Uterus (tissue), 4 donors: ENCODE measurements around the gene SACS. TPM values are rescaled to one million over a fixed set of nuclear protein-coding genes. Genes with fewer than 3 reads are reported as not detected.

Experiments
- DNase-seq, 2 donors: peaks; one replicate each; pipeline ENCODE4 v3.0.0-alpha.2; 2019 to 2020
- H3K27ac ChIP-seq, 2 donors: fragments of 200-600 bp; sonication (generic); 1 replicate in 1 of 2; 2 replicates in 1 of 2; pipeline ENCODE4 v1.5.1; 2016 to 2018
- H3K27me3 ChIP-seq, 2 donors: fragments of 200-600 bp; sonication (generic); one replicate each; pipeline ENCODE4 v1.5.1; 2018 to 2019; ENCODE audit warnings: control low read depth in 1 of 2
- H3K36me3 ChIP-seq, 2 donors: fragments of 200-600 bp; sonication (generic); one replicate each; pipeline ENCODE4 v1.5.1; 2019; ENCODE audit warnings: control low read depth in 1 of 2
- H3K4me1 ChIP-seq, 2 donors: fragments of 200-600 bp; sonication (generic); one replicate each; pipeline ENCODE4 v1.5.1; 2018 to 2019; ENCODE audit warnings: control low read depth in 1 of 2
- H3K4me3 ChIP-seq, 2 donors: fragments of 200-600 bp; sonication (generic); 1 replicate in 1 of 2; 2 replicates in 1 of 2; pipeline ENCODE4 v1.5.1; 2018 to 2019; ENCODE audit warnings: mild to moderate bottlenecking in 1 of 2
- H3K9me3 ChIP-seq, 2 donors: fragments of 200-600 bp; sonication (generic); one replicate each; pipeline ENCODE4 v1.5.1; 2019; ENCODE audit warnings: control low read depth in 1 of 2
- CTCF ChIP-seq, 4 experiments: fragments of 200-600 bp in 2 of 4; fragments of 450-650 bp in 2 of 4; sonication (generic) in 2 of 4; IDR thresholded peaks; one replicate each; pipeline ENCODE4 v1.5.1; 2016 to 2019; ENCODE audit warnings: antibody characterized with exemption in 4 of 4, mild to moderate bottlenecking in 2 of 4, moderate library complexity in 1 of 4
- POLR2A ChIP-seq, 2 donors: fragments of 450-650 bp; IDR thresholded peaks; one replicate each; pipeline ENCODE4 v1.6.1; 2016; ENCODE audit warnings: antibody characterized with exemption in 2 of 2, mild to moderate bottlenecking in 1 of 2, moderate library complexity in 1 of 2
- intact Hi-C: fragments of 100-400 bp; cut with DNase I; formaldehyde crosslinking; loops from one replicate; pipeline ENCODE4 v1.15.1; 2023; ENCODE audit warnings: low total_unique reads
- total RNA-seq, 4 donors: library from RNA; depleted of rRNA in 3 of 4; stranded (reverse); fragments of >200 nt in 3 of 4; gene quantifications; one replicate each; pipeline versions ENCODE4 v1.1.0 to v1.2.4, GENCODE V29; 2014 to 2023
- donor health status: DM: yes; HTN: yes; CAD: no.

SACS gene
- total RNA-seq, 4 donors from 2014 or later, result 9.0 to 70.5 (median 20.5) TPM

DNA sequence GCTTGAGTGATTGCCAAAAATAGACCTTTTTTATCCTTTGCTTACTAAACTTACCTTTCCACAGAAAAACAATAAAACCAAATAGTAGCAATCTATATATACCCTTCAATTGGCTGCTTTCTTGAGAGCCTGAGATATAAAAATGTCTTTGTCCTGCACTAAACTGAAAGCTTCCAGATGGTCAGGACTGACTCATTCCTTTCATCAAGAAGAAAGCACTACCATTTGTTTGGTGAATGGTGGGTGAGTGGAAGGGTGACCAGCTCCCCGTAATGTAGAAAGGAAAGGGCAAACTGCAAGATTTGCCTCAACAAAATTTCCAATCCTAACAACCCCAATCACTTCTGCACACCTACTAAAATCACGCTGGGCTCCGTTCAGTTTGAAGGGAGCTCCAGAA is 67.8 kb downstream of the SACS start:
- no peaks in the 10 kb centered on the region for H3K36me3 ChIP-seq
- no peak for DNase-seq

GRCh38 chr13:23359882-23360281 is 73.6 kb downstream of the SACS start:
- H3K27me3 ChIP-seq, result no peaks in the 10 kb centered on the region
- TF ChIP-seq CTCF (IDR thresholded peaks at IDR 0.05) (no peak), POLR2A (IDR thresholded peaks at IDR 0.05) (no peak)
- intact Hi-C loops, result no loop called here
- H3K27ac ChIP-seq, result no peak overlapping the region
- H3K9me3 ChIP-seq, result no peaks in the 10 kb centered on the region
- no peak overlapping the region for H3K4me3 ChIP-seq
- DNase-seq, result no peak
- no peaks in the 10 kb centered on the region for H3K4me1 ChIP-seq
- no peaks in the 10 kb centered on the region for H3K36me3 ChIP-seq

More for the DNA sequence above, 67.8 kb downstream of the SACS start:
- no peaks in the 10 kb centered on the region for H3K9me3 ChIP-seq
- no peaks in the 10 kb centered on the region for H3K4me1 ChIP-seq
- no peak overlapping the region for H3K27ac ChIP-seq
- intact Hi-C loops, result no loop called here
- H3K27me3 ChIP-seq, result no peaks in the 10 kb centered on the region
- TF ChIP-seq POLR2A (IDR thresholded peaks at IDR 0.05) (no peak), CTCF (IDR thresholded peaks at IDR 0.05) (no peak)
- H3K4me3 ChIP-seq, result no peak overlapping the region

- H3K36me3 ChIP-seq, result no peaks in the 10 kb centered on the region
- H3K9me3 ChIP-seq, result no peaks in the 10 kb centered on the region
- no peak for DNase-seq
- no peaks in the 10 kb centered on the region for H3K27me3 ChIP-seq
- no peaks in the 10 kb centered on the region for H3K4me1 ChIP-seq
- no peak for TF ChIP-seq CTCF (IDR thresholded peaks at IDR 0.05)
- no peak for TF ChIP-seq POLR2A (IDR thresholded peaks at IDR 0.05)
- no peak overlapping the region for H3K27ac ChIP-seq
- H3K4me3 ChIP-seq, result no peak overlapping the region
- intact Hi-C loops, result no loop called here
Observed at GRCh38 chr13:23357349-23357748, 76.2 kb downstream of the SACS start.

DNA sequence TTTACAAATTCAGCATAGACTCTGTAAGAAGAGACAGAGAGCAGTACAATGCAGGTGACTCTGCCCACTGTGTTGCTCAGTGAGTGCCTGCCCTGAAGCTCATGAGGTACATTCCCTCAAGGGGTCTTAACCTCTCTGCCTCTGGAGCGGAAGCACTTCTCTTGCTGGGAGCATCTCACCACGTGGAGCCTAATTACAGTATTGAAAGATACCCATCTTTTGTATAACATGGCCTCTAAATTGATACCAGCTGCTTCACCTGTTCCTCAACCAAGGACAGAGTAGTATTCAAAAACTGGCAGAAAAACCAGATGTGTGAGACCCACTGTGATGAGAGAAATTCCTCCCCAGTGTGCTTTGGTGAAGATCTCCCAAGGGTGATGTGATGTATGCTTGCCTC is 77.1 kb downstream of the SACS start:
- Histone ChIP-seq H3K27ac (no peak overlapping the region), H3K4me1 (no peaks in the 10 kb centered on the region), H3K4me3 (no peak overlapping the region), H3K36me3 (no peaks in the 10 kb centered on the region), H3K9me3 (no peaks in the 10 kb centered on the region), H3K27me3 (no peaks in the 10 kb centered on the region)
- no peak for DNase-seq
- intact Hi-C loops, result no loop called here
- no peak for TF ChIP-seq POLR2A (IDR thresholded peaks at IDR 0.05)
- TF ChIP-seq CTCF (IDR thresholded peaks at IDR 0.05), result no peak

DNA sequence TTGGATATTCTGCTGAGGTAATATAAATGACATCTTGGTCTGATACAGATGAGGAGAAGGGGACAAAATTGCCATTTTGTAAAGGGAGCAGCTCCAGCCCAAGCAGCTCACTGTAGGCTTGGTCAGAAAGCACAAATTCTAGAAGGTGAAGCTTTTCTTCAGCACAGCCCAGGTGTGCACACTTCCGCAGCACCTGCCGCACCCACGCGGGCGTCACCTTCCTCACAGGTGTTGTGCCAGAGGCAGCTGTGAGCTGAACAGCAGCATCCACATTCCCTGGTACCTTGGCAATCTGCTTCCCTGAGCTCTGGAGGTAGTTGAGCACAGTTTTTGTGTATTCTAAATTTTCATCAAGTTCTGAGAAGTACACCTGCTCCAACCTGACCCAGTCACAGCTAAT is 79.0 kb downstream of the SACS start:
- H3K4me1 ChIP-seq, result no peaks in the 10 kb centered on the region
- no peak for DNase-seq
- no peak overlapping the region for H3K27ac ChIP-seq
- H3K4me3 ChIP-seq, result no peak overlapping the region
- no peaks in the 10 kb centered on the region for H3K9me3 ChIP-seq
- no peaks in the 10 kb centered on the region for H3K36me3 ChIP-seq
- no peak for TF ChIP-seq POLR2A (IDR thresholded peaks at IDR 0.05)
- no peak for TF ChIP-seq CTCF (IDR thresholded peaks at IDR 0.05)
- H3K27me3 ChIP-seq, result no peaks in the 10 kb centered on the region
- intact Hi-C loops, result no loop called here
